ENCODE measurements around the gene SLC22A4. TPM values are rescaled to one million over a fixed set of nuclear protein-coding genes. Genes with fewer than 3 reads are reported as not detected.

SLC22A4 gene
- total and polyA plus RNA-seq, 2 experiments from 2014 or later = 1.4 to 3.3 TPM

DNA sequence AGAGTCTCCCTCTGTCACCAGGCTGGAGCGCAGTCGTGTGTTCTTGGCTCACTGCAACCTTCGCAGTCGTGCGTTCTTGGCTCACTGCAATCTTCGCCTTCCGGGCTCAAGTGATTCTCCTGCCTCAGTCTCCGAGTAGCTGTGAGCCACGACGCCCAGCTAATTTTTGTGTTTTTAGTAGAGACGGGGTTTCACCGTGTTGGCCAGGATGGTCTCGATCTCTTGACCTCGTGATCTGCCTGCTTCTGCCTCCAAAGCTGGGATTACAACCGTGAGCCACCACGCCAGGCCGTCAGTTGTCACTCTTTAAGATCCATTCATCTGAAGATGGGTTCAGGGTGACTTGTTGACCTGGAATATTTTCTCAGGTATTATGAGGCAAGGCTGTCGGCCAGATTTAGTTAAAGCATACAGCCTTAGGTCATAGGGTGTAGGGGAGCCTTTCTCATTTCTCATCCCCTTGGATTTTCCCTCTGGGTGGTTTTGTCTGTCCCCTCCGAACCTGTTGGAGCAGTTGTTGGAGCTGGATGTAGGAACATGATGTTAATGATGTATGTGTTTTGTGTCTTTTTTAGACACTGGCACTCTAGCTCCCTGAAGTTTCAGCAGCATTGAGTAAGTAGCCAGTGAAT lies 76.9 kb downstream of the SLC22A4 start:
- H3K36me3 ChIP-seq (replicated peaks; ENCODE audit: insufficient read depth, low read depth) = no peaks in the 10 kb centered on the region
- no peak overlapping the region for H2AFZ ChIP-seq
- H3K79me2 ChIP-seq = peaks cover 74% of the 10 kb centered on the region
- TF ChIP-seq EZH2phosphoT487 (IDR thresholded peaks at IDR 0.05; ENCODE audit: low read depth, severe bottlenecking, unreplicated experiment) (no peak), EZH2 (IDR thresholded peaks at IDR 0.05; ENCODE audit: borderline replicate concordance) (no peak)
- TF ChIP-seq, protein P1, sequence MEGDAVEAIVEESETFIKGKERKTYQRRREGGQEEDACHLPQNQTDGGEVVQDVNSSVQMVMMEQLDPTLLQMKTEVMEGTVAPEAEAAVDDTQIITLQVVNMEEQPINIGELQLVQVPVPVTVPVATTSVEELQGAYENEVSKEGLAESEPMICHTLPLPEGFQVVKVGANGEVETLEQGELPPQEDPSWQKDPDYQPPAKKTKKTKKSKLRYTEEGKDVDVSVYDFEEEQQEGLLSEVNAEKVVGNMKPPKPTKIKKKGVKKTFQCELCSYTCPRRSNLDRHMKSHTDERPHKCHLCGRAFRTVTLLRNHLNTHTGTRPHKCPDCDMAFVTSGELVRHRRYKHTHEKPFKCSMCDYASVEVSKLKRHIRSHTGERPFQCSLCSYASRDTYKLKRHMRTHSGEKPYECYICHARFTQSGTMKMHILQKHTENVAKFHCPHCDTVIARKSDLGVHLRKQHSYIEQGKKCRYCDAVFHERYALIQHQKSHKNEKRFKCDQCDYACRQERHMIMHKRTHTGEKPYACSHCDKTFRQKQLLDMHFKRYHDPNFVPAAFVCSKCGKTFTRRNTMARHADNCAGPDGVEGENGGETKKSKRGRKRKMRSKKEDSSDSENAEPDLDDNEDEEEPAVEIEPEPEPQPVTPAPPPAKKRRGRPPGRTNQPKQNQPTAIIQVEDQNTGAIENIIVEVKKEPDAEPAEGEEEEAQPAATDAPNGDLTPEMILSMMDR (IDR thresholded peaks at IDR 0.05; ENCODE audit: poor library complexity) = no peak
- WGBS (ENCODE audit: low lambda C conversion rate, missing lambda C conversion rate) = 80% methylated on average over 19 of the region's 19 CpGs
- H3K4me1 ChIP-seq (ENCODE audit: insufficient read depth) = peaks cover 18% of the 10 kb centered on the region
- peaks cover 5% of the 10 kb centered on the region for H4K20me1 ChIP-seq (ENCODE audit: insufficient read depth, poor library complexity, severe bottlenecking)
- H3K4me2 ChIP-seq = peak overlapping the region; percentile 96
- no peak for DNase-seq (ENCODE audit: low spot score)
- H3K9me3 ChIP-seq (ENCODE audit: low read depth) = no peaks in the 10 kb centered on the region
- peak overlapping the region; percentile 91 for H3K4me3 ChIP-seq
- peak overlapping the region; percentile 13 for H3K27ac ChIP-seq
- no peaks in the 10 kb centered on the region for H3K27me3 ChIP-seq
- H3K9me2 ChIP-seq (replicated peaks; ENCODE audit: insufficient read depth) = no peaks in the 10 kb centered on the region

DNA sequence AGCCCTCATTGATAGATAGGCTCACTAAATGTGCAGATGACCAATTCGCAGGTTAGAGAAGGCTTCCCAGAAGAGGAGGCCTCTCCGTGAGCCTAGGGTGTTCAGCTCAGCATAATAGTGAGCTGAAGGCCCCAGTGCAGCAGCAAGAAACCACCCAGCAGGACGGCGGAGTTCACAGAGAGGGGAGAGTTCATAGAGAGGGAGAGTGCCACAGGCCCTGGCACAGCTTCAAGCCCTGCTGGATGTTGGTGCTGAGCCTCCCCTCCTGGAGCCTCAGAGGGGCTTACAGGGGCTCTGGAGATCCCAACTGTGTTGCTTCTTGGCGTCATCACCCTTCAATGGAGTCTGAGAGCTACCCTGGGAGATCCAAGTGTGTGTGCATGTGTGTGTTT lies 77.4 kb downstream of the SLC22A4 start:
- peaks cover 18% of the 10 kb centered on the region for H3K4me1 ChIP-seq (ENCODE audit: insufficient read depth)
- TF ChIP-seq, protein P1 (IDR thresholded peaks at IDR 0.05; ENCODE audit: poor library complexity) = no peak
- no peak for TF ChIP-seq EZH2 (IDR thresholded peaks at IDR 0.05; ENCODE audit: borderline replicate concordance)
- TF ChIP-seq EZH2phosphoT487 (IDR thresholded peaks at IDR 0.05; ENCODE audit: low read depth, severe bottlenecking, unreplicated experiment) = no peak
- H3K9me3 ChIP-seq (ENCODE audit: low read depth) = no peaks in the 10 kb centered on the region
- no peaks in the 10 kb centered on the region for H3K9me2 ChIP-seq (replicated peaks; ENCODE audit: insufficient read depth)
- WGBS (ENCODE audit: low lambda C conversion rate, missing lambda C conversion rate) = 88% methylated on average over 4 of the region's 5 CpGs
- H3K79me2 ChIP-seq = peaks cover 80% of the 10 kb centered on the region
- peak overlapping the region; percentile 96 for H3K4me2 ChIP-seq
- H3K27me3 ChIP-seq = no peaks in the 10 kb centered on the region
- H3K36me3 ChIP-seq (replicated peaks; ENCODE audit: insufficient read depth, low read depth) = no peaks in the 10 kb centered on the region
- no peak overlapping the region for H3K4me3 ChIP-seq
- H4K20me1 ChIP-seq (ENCODE audit: insufficient read depth, poor library complexity, severe bottlenecking) = peaks cover 5% of the 10 kb centered on the region
- no peak overlapping the region for H2AFZ ChIP-seq
- no peak for DNase-seq (ENCODE audit: low spot score)
- H3K27ac ChIP-seq = peak overlapping the region; percentile 13

DNA sequence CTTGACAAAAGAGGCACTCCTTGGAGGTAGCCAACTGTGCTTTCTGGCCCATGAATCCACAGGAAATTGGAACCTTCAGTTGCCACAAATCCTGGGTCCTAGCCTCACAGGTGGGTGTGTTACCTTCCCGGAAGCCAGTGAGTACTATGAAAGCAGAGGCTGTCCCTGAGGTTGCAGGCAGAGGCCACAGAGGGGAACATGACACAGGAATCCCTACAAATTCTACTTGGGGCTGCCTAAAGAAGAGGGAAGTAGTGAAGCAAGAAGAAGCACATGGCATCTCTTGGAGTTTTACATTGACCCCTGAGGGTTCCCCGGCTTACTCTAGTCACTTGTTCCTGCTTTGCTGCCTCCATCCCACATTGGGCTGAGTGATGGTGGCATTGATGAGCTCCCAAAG lies 77.9 kb downstream of the SLC22A4 start:
- peaks cover 18% of the 10 kb centered on the region for H3K4me1 ChIP-seq (ENCODE audit: insufficient read depth)
- peak overlapping the region; percentile 96 for H3K4me2 ChIP-seq

More for the DNA sequence above, 77.9 kb downstream of the SLC22A4 start:
- Histone ChIP-seq H3K27ac (peak overlapping the region; percentile 13), H3K27me3 (no peaks in the 10 kb centered on the region), H3K9me3 (ENCODE audit: low read depth) (no peaks in the 10 kb centered on the region), H4K20me1 (ENCODE audit: insufficient read depth, poor library complexity, severe bottlenecking) (peaks cover 5% of the 10 kb centered on the region), H2AFZ (no peak overlapping the region), H3K9me2 (replicated peaks; ENCODE audit: insufficient read depth) (no peaks in the 10 kb centered on the region), H3K4me3 (no peak overlapping the region), H3K36me3 (replicated peaks; ENCODE audit: insufficient read depth, low read depth) (no peaks in the 10 kb centered on the region), H3K79me2 (peaks cover 81% of the 10 kb centered on the region)
- no peak for DNase-seq (ENCODE audit: low spot score)
- WGBS (ENCODE audit: low lambda C conversion rate, missing lambda C conversion rate) = 92% methylated on average over 2 of the region's 2 CpGs
- TF ChIP-seq EZH2 (IDR thresholded peaks at IDR 0.05; ENCODE audit: borderline replicate concordance) = no peak
- TF ChIP-seq, protein P1 (IDR thresholded peaks at IDR 0.05; ENCODE audit: poor library complexity) = no peak
- no peak for TF ChIP-seq EZH2phosphoT487 (IDR thresholded peaks at IDR 0.05; ENCODE audit: low read depth, severe bottlenecking, unreplicated experiment)

All from hepatocyte (in vitro differentiated cells).